GM23338 (cell line): ENCODE measurements around the gene BCAS3. TPM values are rescaled to one million over a fixed set of nuclear protein-coding genes. Genes with fewer than 3 reads are reported as not detected.

Experiments
- ATAC-seq: fragments of 200-7000 bp; cut with Tn5 transposase; 3 replicates; pipeline ENCODE4 v1.9.1; 2020
- DNase-seq: peaks from one replicate; pipeline ENCODE4 v3.0.0-alpha.2; 2015; ENCODE audit warnings: low spot score
- H2AFZ ChIP-seq: fragments of 200-600 bp; sonication (generic); 2 replicates; pipeline ENCODE4 v1.8.0; 2016; ENCODE audit warnings: antibody characterized with exemption, mild to moderate bottlenecking, moderate library complexity
- H3F3A ChIP-seq: fragments of 200-600 bp; sonication (generic); replicated peaks from 2 replicates; pipeline ENCODE4 v1.8.0; 2017; ENCODE audit warnings: antibody characterized with exemption, mixed run types, low read depth
- H3K27ac ChIP-seq: fragments of 200-600 bp; sonication (generic); 2 replicates; pipeline ENCODE4 v1.6.1; 2016; ENCODE audit warnings: low read depth
- H3K27me3 ChIP-seq: fragments of 200-600 bp; sonication (generic); 2 replicates; pipeline ENCODE4 v1.8.0; 2016; ENCODE audit warnings: mild to moderate bottlenecking, mixed run types, moderate library complexity; ENCODE audit not compliant: insufficient read depth
- H3K36me3 ChIP-seq: fragments of 200-600 bp; sonication (generic); 2 replicates; pipeline ENCODE4 v1.8.0; 2016; ENCODE audit warnings: mild to moderate bottlenecking; ENCODE audit not compliant: insufficient read depth
- H3K4me1 ChIP-seq: fragments of 200-600 bp; sonication (generic); 2 replicates; pipeline ENCODE4 v1.8.0; 2016; ENCODE audit warnings: mild to moderate bottlenecking, moderate library complexity; ENCODE audit not compliant: insufficient read depth
- H3K4me2 ChIP-seq: fragments of 200-600 bp; sonication (generic); 2 replicates; pipeline ENCODE4 v1.7.1; 2017; ENCODE audit warnings: mixed run types
- H3K4me3 ChIP-seq: fragments of 200-600 bp; sonication (generic); 2 replicates; pipeline ENCODE4 v1.6.1; 2016; ENCODE audit warnings: mixed run types
- H3K79me2 ChIP-seq: fragments of 200-600 bp; sonication (generic); replicated peaks from 2 replicates; pipeline ENCODE4 v1.8.0; 2017; ENCODE audit warnings: mild to moderate bottlenecking; ENCODE audit not compliant: insufficient read depth
- H3K9me2 ChIP-seq: fragments of 200-600 bp; sonication (generic); 2 replicates; pipeline ENCODE4 v1.8.0; 2017; ENCODE audit not compliant: insufficient read depth
- H4K20me1 ChIP-seq: fragments of 200-600 bp; sonication (generic); replicated peaks from 2 replicates; pipeline ENCODE4 v1.8.0; 2017; ENCODE audit warnings: mild to moderate bottlenecking; ENCODE audit not compliant: insufficient read depth
- H3K27ac Mint-ChIP-seq: 2 replicates; pipeline ENCODE4 v1.8.0; 2020; ENCODE audit warnings: inconsistent platforms, mild to moderate bottlenecking, moderate library complexity, mixed read lengths
- H3K27me3 Mint-ChIP-seq: 3 replicates; pipeline ENCODE4 v1.8.0; 2022; ENCODE audit warnings: low read depth, mild to moderate bottlenecking, moderate library complexity, mixed read lengths, inconsistent platforms; ENCODE audit not compliant: insufficient read depth, poor library complexity
- H3K36me3 Mint-ChIP-seq: 3 replicates; pipeline ENCODE4 v1.8.0; 2021; ENCODE audit warnings: low read depth, mild to moderate bottlenecking, inconsistent platforms, moderate library complexity, mixed read lengths
- H3K4me1 Mint-ChIP-seq: 3 replicates; pipeline ENCODE4 v1.8.0; 2020; ENCODE audit warnings: mild to moderate bottlenecking, inconsistent platforms, mixed read lengths
- H3K4me3 Mint-ChIP-seq: 3 replicates; pipeline ENCODE4 v1.8.0; 2021; ENCODE audit warnings: moderate library complexity, mild to moderate bottlenecking, inconsistent platforms, mixed read lengths
- H3K9me3 Mint-ChIP-seq: 3 replicates; pipeline ENCODE4 v1.8.0; 2020; ENCODE audit warnings: moderate library complexity, mild to moderate bottlenecking, inconsistent platforms, mixed read lengths
- CTCF ChIP-seq, 2 experiments: fragments of 200-600 bp in 1 of 2; sonication (generic) in 1 of 2; conservative IDR thresholded peaks; 2 replicates each; pipeline versions ENCODE4 v1.5.1 to v1.6.1; 2016 to 2017; ENCODE audit warnings: antibody characterized with exemption in 2 of 2, low read depth in 2 of 2, mild to moderate bottlenecking in 2 of 2, moderate library complexity in 1 of 2
- EZH2 ChIP-seq: fragments of 200-600 bp; sonication (generic); IDR thresholded peaks from one replicate; pipeline ENCODE4 v1.8.0; 2017; ENCODE audit warnings: antibody characterized with exemption, mild to moderate bottlenecking, low read depth; ENCODE audit not compliant: unreplicated experiment
- NANOG ChIP-seq: IDR thresholded peaks from 2 replicates; pipeline ENCODE4 v1.6.1; 2016; ENCODE audit warnings: antibody characterized with exemption, borderline replicate concordance
- POLR2AphosphoS5 ChIP-seq: IDR thresholded peaks from 2 replicates; pipeline ENCODE4 v1.6.1; 2016; ENCODE audit warnings: antibody characterized with exemption, low read depth
- REST ChIP-seq: IDR thresholded peaks from one replicate; pipeline ENCODE4 v1.6.1; 2018; ENCODE audit warnings: antibody characterized with exemption; ENCODE audit not compliant: unreplicated experiment
- ZNF114 ChIP-seq: fragments of 250-450 bp; sonication (Bioruptor Pico); IDR thresholded peaks from 2 replicates; pipeline ENCODE4 v1.5.0; 2020; ENCODE audit warnings: mild to moderate bottlenecking, moderate library complexity
- ZNF331 ChIP-seq: fragments of 250-450 bp; sonication (Bioruptor Pico); IDR thresholded peaks from 2 replicates; pipeline ENCODE4 v1.5.0; 2020; ENCODE audit warnings: low read depth, mild to moderate bottlenecking, moderate library complexity
- ZNF462 ChIP-seq: fragments of 250-450 bp; sonication (Bioruptor Pico); IDR thresholded peaks from 2 replicates; pipeline ENCODE4 v1.5.0; 2020; ENCODE audit warnings: mild to moderate bottlenecking, moderate library complexity
- polyA plus RNA-seq: library from polyadenylated mRNA; unstranded; fragments of >200 nt; fragmentation: Nextera tagmentation; extraction: Ambion mirVana; gene quantifications from 2 replicates; pipeline ENCODE4 v1.2.1, GENCODE V29; 2016
- total RNA-seq: library from RNA; depleted of rRNA; stranded (reverse); fragments of >200 nt; shearing (Covaris generic); gene quantifications from 2 replicates; pipeline ENCODE4 v1.2.3, GENCODE V29; 2014
- TF ChIP-seq, protein P1 (sequence below): IDR thresholded peaks from 2 replicates; pipeline ENCODE4 v1.6.1; 2016; ENCODE audit warnings: antibody characterized with exemption

Gene BCAS3
- total and polyA plus RNA-seq, 2 experiments from 2014 or later, result 8.2 to 28.0 TPM

DNA sequence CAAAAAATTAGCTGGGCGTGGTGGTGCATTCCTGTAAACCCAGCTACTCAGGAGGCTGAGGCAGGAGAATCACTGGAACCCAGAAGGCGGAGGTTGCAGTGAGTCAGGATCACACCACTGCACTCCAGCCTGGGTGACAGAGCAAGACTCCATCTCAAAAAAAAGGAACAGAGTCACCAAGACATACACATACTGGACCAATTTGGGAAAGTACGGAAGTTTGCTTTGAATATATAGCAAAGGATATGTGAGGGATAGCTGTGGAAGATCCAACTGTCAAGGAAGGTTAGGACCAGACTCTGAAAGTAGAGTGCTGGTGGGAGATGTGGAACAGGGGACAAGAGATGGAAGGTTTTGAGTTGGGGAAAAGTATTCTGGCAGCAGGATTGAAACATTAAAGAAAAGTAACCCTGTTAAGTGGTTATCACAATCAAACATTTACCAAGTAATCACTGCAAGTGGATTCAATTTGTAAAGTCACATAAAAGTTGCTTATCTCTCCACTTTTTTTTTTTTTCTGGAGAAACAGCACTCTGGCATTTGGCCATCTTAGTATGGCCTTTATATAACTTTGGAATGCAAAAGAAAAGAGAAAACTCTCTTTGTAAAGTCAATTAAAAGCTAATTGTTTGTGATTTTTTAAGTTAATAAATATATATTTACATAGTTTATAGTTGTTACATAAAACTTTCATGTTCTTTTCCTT lies 462.6 kb downstream of the BCAS3 start:
- DNase-seq, result no peak
- H3K36me3 ChIP-seq, result no peaks in the 10 kb centered on the region
- peaks cover 1% of the 10 kb centered on the region for H3K27me3 Mint-ChIP-seq
- H3K36me3 Mint-ChIP-seq, result no peaks in the 10 kb centered on the region
- no peak for TF ChIP-seq ZNF331
- no peak for TF ChIP-seq NANOG
- TF ChIP-seq EZH2, result no peak
- TF ChIP-seq, protein P1, sequence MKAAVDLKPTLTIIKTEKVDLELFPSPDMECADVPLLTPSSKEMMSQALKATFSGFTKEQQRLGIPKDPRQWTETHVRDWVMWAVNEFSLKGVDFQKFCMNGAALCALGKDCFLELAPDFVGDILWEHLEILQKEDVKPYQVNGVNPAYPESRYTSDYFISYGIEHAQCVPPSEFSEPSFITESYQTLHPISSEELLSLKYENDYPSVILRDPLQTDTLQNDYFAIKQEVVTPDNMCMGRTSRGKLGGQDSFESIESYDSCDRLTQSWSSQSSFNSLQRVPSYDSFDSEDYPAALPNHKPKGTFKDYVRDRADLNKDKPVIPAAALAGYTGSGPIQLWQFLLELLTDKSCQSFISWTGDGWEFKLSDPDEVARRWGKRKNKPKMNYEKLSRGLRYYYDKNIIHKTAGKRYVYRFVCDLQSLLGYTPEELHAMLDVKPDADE, result no peak
- no peaks in the 10 kb centered on the region for H3K4me1 ChIP-seq
- H3F3A ChIP-seq, result no peaks in the 10 kb centered on the region
- no peaks in the 10 kb centered on the region for H3K9me2 ChIP-seq
- no peaks in the 10 kb centered on the region for H3K27me3 ChIP-seq
- no peak for ATAC-seq
- no peaks in the 10 kb centered on the region for H4K20me1 ChIP-seq
- no peak overlapping the region for H3K27ac Mint-ChIP-seq
- H3K4me1 Mint-ChIP-seq, result peaks cover 3% of the 10 kb centered on the region
- H3K79me2 ChIP-seq, result no peaks in the 10 kb centered on the region
- no peaks in the 10 kb centered on the region for H3K9me3 Mint-ChIP-seq
- no peak overlapping the region for H3K27ac ChIP-seq
- no peak overlapping the region for H3K4me3 Mint-ChIP-seq
- H2AFZ ChIP-seq, result no peak overlapping the region
- H3K4me3 ChIP-seq, result no peak overlapping the region
- no peak overlapping the region for H3K4me2 ChIP-seq

DNA sequence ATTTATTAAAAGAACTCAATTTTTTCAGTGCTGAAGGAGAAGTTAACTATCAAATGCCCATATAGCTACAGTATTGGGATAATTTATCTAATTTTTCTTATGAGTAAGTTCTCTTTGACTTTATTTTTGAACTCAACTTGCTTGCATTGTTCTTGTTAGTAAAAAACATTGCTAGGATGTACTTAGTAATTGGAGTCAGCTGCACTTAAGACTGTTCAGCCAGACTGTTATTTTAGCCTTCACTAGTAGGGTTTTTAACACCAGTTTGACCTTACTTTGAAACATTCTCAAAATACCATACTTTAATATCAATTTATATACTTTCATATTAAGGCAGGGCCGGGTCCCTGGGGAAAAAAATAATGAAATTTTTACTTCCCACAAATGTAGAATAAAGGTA lies 465.4 kb downstream of the BCAS3 start:
- no peaks in the 10 kb centered on the region for H3K9me3 Mint-ChIP-seq
- H3K79me2 ChIP-seq, result no peaks in the 10 kb centered on the region
- H3K27ac Mint-ChIP-seq, result no peak overlapping the region
- no peak overlapping the region for H3K4me2 ChIP-seq
- H3K36me3 ChIP-seq, result no peaks in the 10 kb centered on the region
- no peak for TF ChIP-seq ZNF114 (CRISPR knock-in tag)
- TF ChIP-seq ZNF462 (CRISPR knock-in tag), result no peak
- TF ChIP-seq ZNF331, result no peak
- TF ChIP-seq CTCF (conservative IDR thresholded peaks at IDR 0.05; ENCODE audit: low read depth in 2 of 2), result no peak
- TF ChIP-seq POLR2AphosphoS5, result no peak
- no peak for TF ChIP-seq REST
- no peak overlapping the region for H2AFZ ChIP-seq
- H3K27me3 ChIP-seq, result no peaks in the 10 kb centered on the region
- no peaks in the 10 kb centered on the region for H3K9me2 ChIP-seq
- H3K27me3 Mint-ChIP-seq, result peaks cover 1% of the 10 kb centered on the region
- H3K4me1 Mint-ChIP-seq, result peaks cover 9% of the 10 kb centered on the region
- no peaks in the 10 kb centered on the region for H3K36me3 Mint-ChIP-seq
- ATAC-seq (no peak), DNase-seq (no peak)
- no peak overlapping the region for H3K4me3 Mint-ChIP-seq
- no peak overlapping the region for H3K27ac ChIP-seq
- no peaks in the 10 kb centered on the region for H3F3A ChIP-seq
- H3K4me1 ChIP-seq, result no peaks in the 10 kb centered on the region
- no peak overlapping the region for H3K4me3 ChIP-seq
- H4K20me1 ChIP-seq, result no peaks in the 10 kb centered on the region
